Liver (tissue), 3 donors: Measurements from ENCODE around the gene ADAMTS6.

Source experiments
- ATF3 ChIP-seq: IDR thresholded peaks from 2 replicates; pipeline ENCODE4 v1.6.1; 2016; ENCODE audit warnings: antibody characterized with exemption
- CTCF ChIP-seq: fragments of 150-350 bp; IDR thresholded peaks from 2 replicates; pipeline ENCODE4 v1.5.1; 2017; ENCODE audit warnings: improper control_type of control experiment, low read depth, low read length; ENCODE audit not compliant: missing input control
- EGR1 ChIP-seq, 2 donors: IDR thresholded peaks; 2 replicates each; pipeline ENCODE4 v1.6.1; 2016 to 2018; ENCODE audit warnings: antibody characterized with exemption in 2 of 2, low read depth in 2 of 2
- GABPA ChIP-seq, 2 donors: IDR thresholded peaks in 1 of 2; conservative IDR thresholded peaks in 1 of 2; 2 replicates each; pipeline ENCODE4 v1.6.1; 2016; ENCODE audit warnings: antibody characterized with exemption in 2 of 2, mild to moderate bottlenecking in 1 of 2, moderate library complexity in 1 of 2
- JUND ChIP-seq, 2 donors: IDR thresholded peaks; 2 replicates each; pipeline ENCODE4 v1.6.1; 2016; ENCODE audit warnings: antibody characterized with exemption in 2 of 2
- MAX ChIP-seq: IDR thresholded peaks from 2 replicates; pipeline ENCODE4 v1.6.1; 2016; ENCODE audit warnings: antibody characterized with exemption
- RAD21 ChIP-seq, 2 donors: IDR thresholded peaks; 2 replicates each; pipeline ENCODE4 v1.6.1; 2016; ENCODE audit warnings: antibody characterized with exemption in 2 of 2, mild to moderate bottlenecking in 2 of 2
- REST ChIP-seq: IDR thresholded peaks from 2 replicates; pipeline ENCODE4 v1.6.1; 2016; ENCODE audit warnings: antibody characterized with exemption, mild to moderate bottlenecking
- RXRA ChIP-seq, 2 donors: IDR thresholded peaks; 2 replicates each; pipeline ENCODE4 v1.6.1; 2017 to 2018; ENCODE audit warnings: antibody characterized with exemption in 2 of 2, mild to moderate bottlenecking in 1 of 2
- SP1 ChIP-seq: IDR thresholded peaks from 2 replicates; pipeline ENCODE4 v1.6.1; 2018; ENCODE audit warnings: antibody characterized with exemption, mild to moderate bottlenecking
- TAF1 ChIP-seq: conservative IDR thresholded peaks from 2 replicates; pipeline ENCODE4 v1.6.1; 2016; ENCODE audit warnings: antibody characterized with exemption, mild to moderate bottlenecking
- YY1 ChIP-seq: IDR thresholded peaks from 2 replicates; pipeline ENCODE4 v1.6.1; 2016; ENCODE audit warnings: antibody characterized with exemption, mild to moderate bottlenecking
- ZBTB33 ChIP-seq: IDR thresholded peaks from 2 replicates; pipeline ENCODE4 v1.6.1; 2016; ENCODE audit warnings: antibody characterized with exemption
- donor health status: healthy.
- donor health status: healthy.

GRCh38 chr5:65279603-65280002, 202.1 kb downstream of the ADAMTS6 start:
- TF ChIP-seq GABPA (IDR thresholded peaks at IDR 0.05 in 1 of 2, conservative IDR thresholded peaks at IDR 0.05 in 1 of 2) (no peak), RAD21 (IDR thresholded peaks at IDR 0.05) (no peak), MAX (no peak), CTCF (no peak), YY1 (no peak), ZBTB33 (no peak), RXRA (IDR thresholded peaks at IDR 0.05) (no peak), JUND (IDR thresholded peaks at IDR 0.05) (no peak), SP1 (no peak), TAF1 (no peak), EGR1 (IDR thresholded peaks at IDR 0.05; ENCODE audit: low read depth in 2 of 2) (no peak), ATF3 (no peak), REST (no peak)
